G401.6 (cell line): ENCODE data around the gene RRP9.
A peak's percentile ranks its signal among the peaks of the same experiment; 100 is the strongest.
"Not testable (repeated sequence)": the region's sequence is repeated elsewhere in the genome, so short reads cannot be mapped to it uniquely, and the experiment has no call there.

Experiments used
- FAIRE-seq: peaks from 2 replicates; lab custom pipeline; 2012; peaks lifted over from hg19 to GRCh38; lab: Jason Lieb, UNC

The RRP9 gene, protein sequence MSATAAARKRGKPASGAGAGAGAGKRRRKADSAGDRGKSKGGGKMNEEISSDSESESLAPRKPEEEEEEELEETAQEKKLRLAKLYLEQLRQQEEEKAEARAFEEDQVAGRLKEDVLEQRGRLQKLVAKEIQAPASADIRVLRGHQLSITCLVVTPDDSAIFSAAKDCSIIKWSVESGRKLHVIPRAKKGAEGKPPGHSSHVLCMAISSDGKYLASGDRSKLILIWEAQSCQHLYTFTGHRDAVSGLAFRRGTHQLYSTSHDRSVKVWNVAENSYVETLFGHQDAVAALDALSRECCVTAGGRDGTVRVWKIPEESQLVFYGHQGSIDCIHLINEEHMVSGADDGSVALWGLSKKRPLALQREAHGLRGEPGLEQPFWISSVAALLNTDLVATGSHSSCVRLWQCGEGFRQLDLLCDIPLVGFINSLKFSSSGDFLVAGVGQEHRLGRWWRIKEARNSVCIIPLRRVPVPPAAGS

DNA sequence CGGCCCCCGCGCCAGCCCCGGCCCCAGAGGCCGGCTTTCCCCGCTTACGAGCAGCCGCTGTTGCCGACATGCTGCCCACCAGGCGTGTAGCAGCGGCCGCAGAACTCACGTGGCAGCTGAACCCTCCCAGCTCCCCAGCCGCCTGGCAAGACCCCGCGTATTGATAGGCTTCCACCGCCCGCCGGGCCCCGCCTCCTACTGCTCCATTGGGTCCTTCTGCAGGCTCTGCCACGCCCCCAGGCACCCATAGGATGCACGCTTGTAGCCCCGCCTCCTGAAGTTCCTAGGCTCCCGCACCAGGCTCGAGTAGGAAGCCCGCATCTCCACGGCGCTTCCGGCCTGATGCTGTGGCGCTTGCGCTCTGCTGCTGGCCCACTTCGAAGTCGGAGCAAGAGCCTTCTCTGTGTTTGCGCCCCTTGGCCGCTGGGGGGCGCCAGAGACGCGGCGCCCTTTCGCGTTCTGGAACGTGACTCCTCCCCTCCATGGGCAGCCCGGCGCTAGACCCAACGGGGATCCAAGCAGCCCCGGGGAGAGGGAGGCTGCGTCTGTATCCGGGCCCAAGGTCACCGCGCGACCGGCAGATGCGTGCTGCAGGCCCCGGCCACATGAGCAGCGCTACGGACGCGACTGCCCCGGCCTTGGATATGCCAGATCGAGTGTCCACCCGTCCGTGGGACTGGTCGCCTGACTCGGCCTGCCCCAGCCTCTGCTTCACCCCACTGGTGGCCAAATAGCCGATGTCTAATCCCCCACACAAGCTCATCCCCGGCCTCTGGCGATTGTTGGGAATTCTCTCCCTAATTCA, at the start of gene RRP9, which contains the start of gene PARP3:
TSS of gene RRP9 (minus strand) at position 107 of the 805 bp plus-strand sequence. CDS start at position 70, 37 bp downstream.
TSS of gene PARP3 (plus strand) at position 566 of the 805 bp plus-strand sequence. CDS start 993 bp downstream, outside the sequence.
- peak; percentile 100 for FAIRE-seq

DNA sequence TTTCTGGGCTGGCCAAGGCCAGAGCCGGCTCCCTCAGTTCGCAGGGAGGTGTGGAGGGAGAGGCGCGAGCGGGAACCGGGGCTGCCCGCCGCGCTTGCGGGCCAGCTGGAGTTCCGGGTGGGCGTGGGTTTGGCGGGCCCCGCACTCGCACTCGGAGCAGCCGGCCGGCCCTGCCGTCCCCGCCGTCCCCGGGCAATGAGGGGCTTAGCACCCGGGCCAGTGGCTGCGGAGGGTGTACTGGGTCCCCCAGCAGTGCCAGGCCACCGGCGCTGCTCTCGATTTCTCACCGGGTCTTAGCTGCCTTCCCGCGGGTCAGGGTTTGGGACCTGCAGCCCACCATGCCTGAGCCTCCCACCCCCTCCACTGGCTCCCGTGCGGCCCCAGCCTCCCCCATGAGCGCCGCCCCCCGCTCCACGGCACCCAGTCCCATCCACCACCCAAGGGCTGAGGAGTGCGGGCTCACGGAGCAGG, 48.8 kb upstream of the RRP9 start:
- not testable (repeated sequence) for FAIRE-seq

DNA sequence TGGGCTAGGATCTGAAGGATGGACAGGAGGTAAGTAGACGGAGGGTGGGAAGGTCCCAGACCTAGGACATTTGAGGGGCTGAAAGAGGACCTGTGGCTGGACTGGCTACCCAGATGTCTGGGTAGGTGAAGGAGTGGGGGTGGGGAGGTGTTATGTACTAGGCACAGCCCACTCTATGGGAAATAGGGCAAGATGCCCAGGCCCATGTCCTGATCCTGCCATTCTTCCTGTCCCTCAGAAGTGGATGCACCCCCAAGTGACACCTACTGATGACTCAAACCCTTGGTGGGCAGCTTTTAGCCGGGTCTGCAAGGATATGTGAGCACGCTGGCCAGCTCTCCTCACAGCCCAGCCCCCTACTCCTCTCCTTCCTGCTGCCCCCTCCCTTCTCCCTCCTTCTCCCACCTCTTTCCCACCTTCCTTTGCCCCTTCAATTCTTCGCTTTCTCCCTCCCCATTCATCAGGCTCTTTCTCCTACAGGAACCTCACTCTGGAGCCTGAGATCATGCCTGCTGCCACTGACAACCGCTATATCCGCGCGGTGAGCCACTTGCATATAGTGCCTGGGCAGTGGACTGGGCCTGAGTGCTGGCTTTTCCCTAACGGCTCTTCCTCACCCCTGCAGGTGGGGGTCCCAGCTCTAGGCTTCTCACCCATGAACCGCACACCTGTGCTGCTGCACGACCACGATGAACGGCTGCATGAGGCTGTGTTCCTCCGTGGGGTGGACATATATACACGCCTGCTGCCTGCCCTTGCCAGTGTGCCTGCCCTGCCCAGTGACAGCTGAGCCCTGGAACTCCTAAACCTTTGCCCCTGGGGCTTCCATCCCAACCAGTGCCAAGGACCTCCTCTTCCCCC, 46.8 kb upstream of the RRP9 start:
- no peak for FAIRE-seq

DNA sequence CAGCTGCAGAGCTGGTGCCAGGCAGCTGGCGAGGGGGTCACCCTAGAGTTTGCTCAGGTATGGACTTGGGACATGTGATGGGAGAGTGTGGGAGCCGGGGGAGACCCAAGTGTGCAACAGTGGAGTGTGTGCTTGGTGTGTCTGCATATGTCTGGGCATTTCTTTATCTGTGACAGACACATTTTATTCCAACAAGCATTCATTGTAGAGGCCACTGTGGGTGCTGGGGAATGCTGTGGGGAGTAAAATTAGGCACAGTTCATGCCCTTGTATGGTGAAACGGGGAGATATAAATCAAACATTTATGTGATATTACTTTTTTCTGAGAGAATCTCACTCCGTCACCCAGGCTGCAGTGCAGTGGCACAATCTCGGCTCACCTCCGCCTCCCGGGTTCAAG, 45.9 kb upstream of the RRP9 start:
- FAIRE-seq = no peak

DNA sequence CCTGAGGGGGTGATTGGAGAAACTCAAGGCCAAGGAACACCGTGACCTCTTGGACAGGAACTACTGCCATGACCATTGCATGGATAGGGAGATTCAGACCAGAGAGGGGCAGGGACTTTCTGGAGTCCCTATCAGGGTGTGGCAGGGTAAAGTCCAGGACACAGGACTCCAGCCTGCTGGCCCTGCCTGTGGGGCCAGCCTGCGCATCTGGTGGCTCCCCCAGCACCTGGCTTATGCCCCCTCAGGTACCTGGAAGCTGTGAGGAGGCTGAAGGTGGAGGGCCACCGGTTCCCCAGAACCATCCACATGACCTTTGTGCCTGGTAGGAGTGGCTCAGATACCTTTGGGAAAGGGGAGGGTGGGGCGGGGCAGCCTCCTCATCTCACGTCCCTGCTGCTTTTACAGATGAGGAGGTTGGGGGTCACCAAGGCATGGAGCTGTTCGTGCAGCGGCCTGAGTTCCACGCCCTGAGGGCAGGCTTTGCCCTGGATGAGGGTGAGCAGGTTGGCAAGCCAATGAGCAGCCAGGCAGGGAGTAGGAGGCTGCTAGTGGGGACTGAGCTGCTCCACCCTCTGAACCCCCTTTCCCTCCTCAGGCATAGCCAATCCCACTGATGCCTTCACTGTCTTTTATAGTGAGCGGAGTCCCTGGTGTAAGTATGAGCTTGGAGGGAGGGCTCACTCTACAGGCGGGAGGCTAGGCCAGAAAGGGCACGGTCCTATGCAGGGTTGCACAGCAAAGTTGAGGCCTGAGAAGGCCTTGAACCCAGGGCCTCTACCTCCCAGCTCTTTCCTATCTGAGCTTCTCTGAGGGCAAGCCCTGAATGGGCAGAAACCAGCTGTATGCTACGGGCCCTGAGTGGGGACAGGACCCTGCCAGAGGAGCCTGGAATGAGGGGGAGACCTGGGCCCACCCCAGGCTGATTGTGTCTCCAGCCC, 44.6 kb upstream of the RRP9 start:
- no peak for FAIRE-seq

DNA sequence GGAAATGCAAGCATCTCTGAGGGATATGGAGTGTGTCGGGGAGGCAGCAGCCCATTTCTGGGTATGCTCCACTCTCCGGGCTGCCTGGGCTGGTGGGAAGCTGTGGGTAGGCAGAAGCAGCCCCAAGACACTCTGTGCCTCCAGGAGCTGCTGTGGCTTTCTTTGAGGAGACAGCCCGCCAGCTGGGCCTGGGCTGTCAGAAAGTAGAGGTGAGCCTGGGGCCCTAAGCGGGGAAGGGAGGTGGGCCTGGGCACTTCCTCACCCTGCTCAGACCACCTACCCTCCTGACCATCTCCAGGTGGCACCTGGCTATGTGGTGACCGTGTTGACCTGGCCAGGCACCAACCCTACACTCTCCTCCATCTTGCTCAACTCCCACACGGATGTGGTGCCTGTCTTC, 43.4 kb upstream of the RRP9 start:
- FAIRE-seq = no peak

DNA sequence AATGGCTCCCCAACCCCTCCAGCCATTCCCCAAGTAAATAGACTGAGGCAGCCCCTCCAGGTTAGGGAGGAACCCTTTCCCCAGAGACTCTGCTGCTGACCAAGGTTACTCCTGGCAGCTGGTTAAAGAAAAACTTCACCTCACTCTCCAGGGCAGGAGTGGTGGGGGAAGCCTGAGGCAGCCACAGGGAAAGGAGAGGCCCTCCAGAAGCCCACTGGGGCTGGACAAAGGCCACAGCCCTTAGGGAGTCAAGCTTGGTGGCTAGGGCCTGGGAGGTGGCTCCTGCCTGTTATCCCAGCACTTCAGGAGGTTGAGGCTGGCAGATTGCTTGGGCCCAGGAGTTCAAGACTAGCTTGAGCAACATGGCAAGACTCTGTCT, 42.6 kb upstream of the RRP9 start:
- FAIRE-seq = no peak

DNA sequence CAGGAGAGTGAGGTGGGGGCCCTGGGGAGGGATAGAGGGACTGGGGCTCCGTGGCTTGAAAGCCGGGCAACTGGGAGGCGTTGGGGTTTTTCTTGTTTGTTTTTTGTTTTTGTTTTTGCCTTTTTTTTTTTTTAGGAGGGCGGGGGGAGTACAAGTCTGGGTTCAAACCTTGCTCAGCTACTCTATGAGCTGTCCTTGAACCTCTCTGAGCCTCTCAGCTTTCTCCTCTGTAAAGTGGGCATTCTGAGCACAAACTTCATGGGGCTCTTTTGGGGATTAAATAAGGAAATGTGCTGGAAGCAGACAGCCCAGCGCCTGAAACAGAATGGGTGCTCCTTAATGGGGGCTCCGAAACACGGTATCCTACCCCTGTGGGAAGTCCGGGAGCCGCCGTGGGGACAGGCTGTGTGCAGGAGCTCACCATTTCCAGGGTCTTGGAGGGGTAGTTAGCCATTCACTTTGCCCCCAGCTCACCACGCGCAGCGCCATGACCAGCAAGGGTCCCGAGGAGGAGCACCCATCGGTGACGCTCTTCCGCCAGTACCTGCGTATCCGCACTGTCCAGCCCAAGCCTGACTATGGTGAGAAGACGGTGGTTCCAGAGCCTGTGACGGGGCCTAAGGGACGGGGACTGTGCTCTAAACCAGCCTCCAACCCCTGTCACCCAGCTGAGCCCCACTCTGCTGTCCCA, 42.0 kb upstream of the RRP9 start:
- FAIRE-seq = no peak

DNA sequence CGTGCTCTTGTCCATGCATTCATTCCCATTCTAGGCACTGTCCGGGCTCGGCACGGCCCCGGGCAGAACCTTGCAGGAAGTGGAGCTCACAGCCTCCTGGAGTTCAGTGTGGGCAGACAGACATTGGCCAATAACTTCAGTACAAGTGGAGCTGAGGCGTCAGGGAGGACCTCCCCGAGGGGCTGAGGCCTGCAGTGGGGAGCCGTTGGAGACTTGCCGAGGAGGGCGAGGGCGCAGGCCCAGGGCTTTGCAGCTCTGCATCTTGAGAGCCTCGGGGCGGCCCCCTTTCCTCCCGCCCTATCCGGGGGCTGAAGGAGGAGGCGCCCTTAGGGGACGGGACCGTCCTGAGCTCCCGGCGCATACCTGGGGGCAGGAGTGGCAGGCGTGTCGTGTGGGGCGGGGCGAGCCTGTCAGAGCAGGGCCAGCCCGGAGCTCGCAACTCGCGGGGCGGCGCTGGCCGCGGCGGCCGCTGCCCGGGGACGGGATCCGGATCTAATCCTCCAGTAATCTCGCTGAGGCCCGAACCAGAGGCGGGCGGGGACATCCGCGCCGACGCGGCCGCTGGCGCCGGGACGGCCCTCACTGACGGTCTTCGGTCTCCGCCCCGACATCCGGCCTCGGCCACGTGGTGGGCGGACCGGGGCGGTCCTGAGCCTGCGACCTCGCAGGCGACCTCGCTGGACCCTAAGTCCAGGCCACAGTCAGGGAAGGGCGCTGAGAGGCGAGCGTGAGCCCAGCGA, 41.3 kb upstream of the RRP9 start, which contains the start of gene ACY1:
TSS of gene ACY1 (plus strand) at position 698 of the 740 bp plus-strand sequence. CDS start 530 bp downstream, outside the sequence.
- no peak for FAIRE-seq

DNA sequence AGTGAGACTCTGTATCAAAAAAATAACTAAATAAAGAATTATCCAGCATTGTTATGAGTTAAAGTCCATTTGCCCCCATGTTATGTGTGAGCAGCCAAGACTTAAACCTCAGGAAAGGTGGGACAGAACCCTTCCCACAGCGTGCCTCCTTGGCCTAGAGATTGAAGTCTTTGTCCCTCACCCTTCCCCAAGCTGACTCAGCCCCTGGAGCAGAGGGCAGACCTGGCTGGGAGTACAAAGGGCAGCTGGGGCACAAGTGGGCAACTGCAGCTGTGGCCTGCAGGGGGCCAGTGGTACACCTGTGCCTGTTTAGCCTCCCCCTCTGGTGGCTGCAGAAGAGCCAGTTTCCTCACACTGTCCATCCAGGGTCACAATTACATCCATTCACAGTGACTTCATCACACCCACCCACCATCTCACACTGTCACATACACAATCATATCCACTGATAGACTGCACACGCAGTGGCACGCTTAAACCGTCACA, 40.7 kb upstream of the RRP9 start:
- no peak for FAIRE-seq

DNA sequence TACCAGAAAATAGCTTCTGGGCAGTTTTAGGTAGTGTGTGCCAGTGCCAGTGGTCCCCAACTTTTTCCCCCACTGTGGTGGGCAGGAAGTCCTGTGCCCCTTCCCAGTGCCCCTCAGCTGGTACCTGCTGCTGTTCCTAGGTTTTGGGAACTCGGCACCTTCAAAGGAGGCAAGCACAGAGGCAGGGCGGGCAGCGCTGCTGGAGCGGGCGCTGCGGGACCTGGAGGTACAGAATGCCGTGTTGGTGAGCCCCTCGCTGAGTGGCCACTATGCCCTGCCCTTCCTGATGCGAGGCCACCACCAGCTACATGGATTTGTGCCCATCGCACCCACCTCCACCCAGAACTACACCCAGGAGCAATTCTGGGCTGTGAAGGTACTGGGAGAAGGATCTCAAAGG, 38.5 kb upstream of the RRP9 start:
- FAIRE-seq = no peak

DNA sequence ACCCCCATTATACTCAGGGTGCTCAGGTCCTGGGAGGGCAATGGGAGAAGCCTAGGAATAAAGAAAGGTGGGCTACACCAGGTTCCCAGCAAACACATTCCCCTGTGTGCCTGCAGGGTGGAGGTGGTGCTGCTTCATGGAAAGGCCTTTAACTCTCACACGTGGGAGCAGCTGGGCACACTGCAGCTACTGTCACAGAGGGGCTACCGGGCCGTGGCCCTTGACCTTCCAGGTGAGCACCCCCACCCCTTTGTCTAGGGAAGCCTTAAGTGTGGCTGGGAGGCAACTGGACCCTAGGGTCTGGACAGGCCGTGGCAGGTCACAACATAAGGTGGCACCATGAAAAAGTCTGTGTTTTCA, 36.4 kb upstream of the RRP9 start:
- no peak for FAIRE-seq

DNA sequence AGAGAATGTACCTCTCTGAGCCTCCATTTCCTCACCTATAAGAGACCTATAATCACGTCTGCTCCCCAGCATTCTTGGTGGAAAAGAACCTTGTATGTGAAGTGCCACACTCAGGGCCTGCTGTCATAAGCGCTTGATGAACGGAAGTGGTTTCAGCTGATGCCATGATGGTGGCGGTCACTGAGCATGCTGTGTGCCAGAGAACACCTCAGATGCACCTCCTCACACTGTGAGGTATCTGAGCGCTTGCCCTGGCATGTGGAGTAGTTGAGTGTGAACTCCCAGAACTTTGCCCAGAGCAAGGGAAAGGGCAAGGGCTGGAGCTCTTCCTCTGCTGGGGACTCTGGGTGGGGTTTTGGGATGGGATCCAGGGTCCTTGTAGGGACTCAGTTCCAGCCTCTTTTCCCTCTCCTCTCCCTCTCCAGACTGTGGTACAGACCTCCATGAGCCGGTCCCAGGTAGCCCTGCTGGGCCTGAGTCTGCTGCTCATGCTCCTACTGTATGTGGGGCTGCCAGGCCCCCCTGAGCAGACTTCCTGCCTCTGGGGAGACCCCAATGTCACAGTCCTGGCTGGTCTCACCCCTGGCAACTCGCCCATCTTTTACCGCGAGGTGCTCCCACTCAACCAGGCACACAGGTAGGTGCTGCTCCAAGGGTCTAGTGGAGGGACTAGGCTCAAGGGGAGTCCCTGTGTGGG, 35.9 kb upstream of the RRP9 start:
- FAIRE-seq = no peak

DNA sequence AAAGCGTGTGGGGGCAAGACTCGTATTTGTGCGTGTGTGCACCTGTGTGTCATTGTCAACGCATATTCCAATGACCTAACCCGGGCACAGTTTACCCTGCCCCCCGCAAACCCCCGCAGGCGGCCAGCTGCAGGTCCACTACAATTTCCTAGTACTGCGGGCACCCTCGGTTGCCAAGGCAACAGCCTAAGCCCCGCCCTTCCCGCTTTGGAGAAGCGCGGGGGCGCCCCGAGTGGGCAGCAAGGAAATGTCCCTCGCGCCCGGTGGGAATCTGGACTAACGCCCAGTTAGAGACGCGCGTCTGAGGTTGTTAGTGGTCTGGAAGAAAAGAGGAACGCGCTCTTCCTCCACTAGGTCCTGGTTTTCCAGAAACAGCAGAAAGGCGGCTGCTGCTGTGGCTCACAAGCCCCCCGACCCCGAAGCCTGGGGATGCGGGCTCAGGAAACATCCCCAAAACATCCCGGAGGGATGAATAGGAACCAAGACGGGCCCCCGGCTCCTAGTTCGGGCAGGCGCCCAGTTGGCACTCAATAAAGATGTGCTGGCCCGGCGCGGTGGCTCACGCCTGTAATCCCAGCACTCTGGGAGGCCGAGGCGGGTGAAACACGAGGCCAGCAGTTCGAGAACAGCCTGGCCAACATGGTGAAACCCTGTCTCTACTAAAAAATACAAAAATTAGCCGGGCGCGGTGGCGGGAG, 34.3 kb upstream of the RRP9 start:
- no peak for FAIRE-seq

DNA sequence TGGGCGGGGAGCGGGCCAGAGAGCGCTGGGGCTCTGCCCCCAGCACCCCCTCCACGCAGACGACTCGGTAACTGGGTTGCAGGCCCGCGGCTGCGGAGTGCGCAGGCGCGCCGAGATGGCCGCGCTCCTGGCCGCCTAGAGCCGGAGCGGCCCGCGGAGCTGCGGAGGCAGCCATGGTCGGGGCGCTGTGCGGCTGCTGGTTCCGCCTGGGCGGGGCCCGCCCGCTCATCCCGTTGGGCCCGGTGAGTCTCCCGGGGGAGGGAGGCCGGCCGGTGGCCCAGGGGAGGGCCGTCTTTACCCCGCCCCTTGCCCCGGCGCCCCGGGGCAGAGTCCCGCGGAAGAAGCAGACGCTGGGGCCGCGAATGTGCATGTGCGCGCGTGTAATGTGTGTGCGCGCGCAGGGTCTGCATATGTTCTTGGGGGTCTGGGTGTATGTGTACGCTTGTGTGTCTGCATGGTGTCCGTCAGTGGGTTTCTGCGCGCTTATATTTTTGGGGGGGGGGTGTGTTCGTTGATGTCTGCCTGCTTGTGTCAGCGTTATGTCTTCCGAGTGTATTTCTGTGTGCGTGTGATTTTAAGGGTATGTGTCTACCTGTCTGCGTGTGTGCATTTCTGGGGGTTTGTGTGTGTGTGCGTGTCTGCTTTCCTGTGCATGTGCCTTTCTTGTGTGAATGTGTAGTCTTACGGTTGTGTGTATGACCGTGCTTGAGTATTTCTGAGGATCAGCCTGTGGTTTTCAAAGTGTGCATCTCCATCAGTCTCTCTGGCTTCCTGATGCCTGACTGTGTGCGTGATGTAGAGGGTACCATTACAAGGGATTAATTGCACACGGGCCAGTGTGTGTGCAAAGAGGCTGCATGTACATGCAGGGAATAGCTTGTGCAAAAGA, 33.5 kb upstream of the RRP9 start, which contains the start of gene ABHD14A:
TSS of gene ABHD14A (plus strand) at position 102 of the 889 bp plus-strand sequence. CDS start at position 174, 72 bp downstream.
- FAIRE-seq = no peak

DNA sequence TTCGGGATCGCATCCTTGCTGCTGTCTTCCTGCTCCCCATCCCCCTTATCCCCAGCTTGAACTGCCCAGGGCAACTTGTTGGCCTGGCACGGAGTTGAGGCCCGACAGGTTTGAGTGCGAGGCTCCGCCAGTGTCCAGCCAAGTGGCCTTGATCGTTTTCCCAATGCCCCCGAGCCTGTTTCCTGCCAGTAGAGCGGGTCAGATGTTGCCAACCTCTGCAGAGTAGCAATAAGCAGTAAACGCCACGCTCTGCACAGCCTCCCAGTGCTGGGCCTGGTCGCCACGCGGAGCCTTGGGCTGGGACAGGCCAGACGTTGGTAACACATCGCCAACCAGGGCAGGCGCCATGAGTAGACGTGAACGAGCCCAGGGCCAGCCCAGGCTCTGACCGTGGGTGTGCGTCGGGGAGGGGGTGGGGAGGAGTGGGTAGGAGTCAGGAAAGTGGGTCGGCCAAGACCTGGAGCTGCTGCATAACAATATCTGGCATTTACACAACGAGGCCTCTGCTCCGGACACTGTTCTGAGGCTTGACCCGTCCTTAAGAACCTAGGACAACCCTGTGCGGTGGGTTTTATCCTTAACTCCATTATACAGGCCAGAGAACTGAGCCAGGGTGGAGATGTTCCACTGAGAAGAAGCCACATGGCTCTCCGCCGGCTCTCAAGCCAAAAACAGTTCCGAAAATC, 32.7 kb upstream of the RRP9 start:
- no peak for FAIRE-seq
